Ecto neural progenitor cell (in vitro differentiated cells): ENCODE data around the gene ANKRD45.
A peak's percentile ranks its signal among the peaks of the same experiment; 100 is the strongest.
"Not testable (repeated sequence)": the region's sequence is repeated elsewhere in the genome, so short reads cannot be mapped to it uniquely, and the experiment has no call there.

Experiments
- DNase-seq: peaks from one replicate; pipeline ENCODE4 v3.0.0-alpha.2; 2018; ENCODE audit warnings: low spot score

ANKRD45 gene, protein sequence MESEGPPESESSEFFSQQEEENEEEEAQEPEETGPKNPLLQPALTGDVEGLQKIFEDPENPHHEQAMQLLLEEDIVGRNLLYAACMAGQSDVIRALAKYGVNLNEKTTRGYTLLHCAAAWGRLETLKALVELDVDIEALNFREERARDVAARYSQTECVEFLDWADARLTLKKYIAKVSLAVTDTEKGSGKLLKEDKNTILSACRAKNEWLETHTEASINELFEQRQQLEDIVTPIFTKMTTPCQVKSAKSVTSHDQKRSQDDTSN

GRCh38 chr1:173669491-173669941, at the start of gene ANKRD45:
TSS of gene ANKRD45 (minus strand) at chr1:173669851. CDS start at chr1:173659418, 10,433 bp downstream.
- DNase-seq = peak; percentile 86

DNA sequence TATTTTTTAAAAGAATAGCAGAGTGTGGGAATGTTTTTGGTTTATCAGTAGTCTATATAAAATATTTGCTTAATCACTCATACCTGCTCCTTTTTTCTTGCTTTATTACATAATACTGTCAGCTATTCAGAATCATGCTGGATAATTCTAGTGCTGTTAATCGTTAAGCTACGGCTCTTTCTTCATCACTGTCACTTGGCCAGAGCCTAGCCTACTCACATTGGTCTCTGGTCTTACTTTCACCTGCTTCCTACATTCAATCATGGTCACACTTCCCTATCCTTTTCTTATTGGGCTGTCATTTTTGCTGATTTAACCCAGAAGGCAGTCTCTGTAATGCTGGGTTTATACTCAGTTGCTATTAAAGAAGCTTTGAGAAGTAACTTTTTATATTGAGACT, 47.6 kb upstream of the ANKRD45 start:
- no peak for DNase-seq

- DNase-seq = no peak
Observed at GRCh38 chr1:173715538-173715844, 45.8 kb upstream of the ANKRD45 start.

DNA sequence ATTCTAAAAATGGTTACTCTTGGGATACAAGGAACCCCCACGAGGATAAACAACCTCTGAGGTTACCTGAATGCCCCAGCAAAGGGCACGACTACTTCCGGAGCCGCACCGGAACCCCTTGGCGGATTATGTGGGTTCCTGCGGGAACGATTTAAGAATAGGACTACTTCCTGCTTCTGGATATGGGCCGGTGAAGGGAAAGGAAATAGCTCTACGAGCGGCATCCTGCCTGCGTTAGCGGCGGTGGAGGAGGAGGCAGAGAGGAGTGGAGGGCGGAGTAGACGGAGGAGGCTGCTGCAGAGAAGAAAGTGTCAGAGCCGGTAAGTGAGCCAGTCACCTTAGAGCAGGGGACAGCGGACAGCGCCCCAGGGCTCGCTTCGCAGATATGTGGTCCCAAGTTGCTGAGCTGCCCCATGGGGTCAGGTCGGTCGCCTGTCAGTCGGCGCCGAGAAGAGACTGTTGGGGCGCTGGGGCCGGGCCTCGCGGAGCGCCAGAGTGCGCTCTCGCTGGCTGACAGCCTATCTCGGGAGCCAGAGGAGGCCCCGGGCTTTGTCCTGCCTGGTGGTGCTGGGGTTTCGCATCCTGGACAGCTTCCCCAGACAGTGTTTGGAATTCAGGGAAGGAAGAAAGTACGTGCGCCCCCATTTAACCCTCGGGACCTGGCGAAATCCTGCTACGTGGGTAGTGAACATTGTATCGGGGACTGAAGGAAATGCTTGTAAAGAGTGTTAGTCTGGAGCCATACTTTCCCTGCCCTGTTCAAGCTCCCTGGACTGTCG, 45.3 kb upstream of the ANKRD45 start, which contains the start of gene KLHL20:
TSS of gene KLHL20 (plus strand) at position 223 of the 779 bp plus-strand sequence. CDS start 1,063 bp downstream, outside the sequence.
- DNase-seq = peak; percentile 86

DNA sequence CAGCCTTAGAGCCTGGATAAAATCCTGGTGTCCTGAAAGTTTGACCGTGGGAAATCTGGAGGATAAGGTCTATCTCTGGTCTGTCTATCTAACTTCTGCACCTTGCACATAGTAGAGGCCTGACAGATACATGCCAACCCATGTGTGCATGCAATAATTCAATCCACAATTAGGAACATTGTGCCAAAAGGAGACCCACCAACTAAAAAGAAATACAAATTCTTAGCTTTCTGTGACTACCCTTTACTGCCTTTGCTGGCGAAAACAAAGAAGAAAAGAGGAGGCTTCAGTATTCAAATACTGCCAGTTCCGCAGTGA, 44.7 kb upstream of the ANKRD45 start:
- DNase-seq = no peak

- no peak for DNase-seq
Observed at GRCh38 chr1:173708787-173709186, 39.1 kb upstream of the ANKRD45 start.

GRCh38 chr1:173705117-173705516, 35.5 kb upstream of the ANKRD45 start:
- DNase-seq = no peak

- DNase-seq = no peak
Observed at GRCh38 chr1:173702736-173703135, 33.1 kb upstream of the ANKRD45 start.

DNA sequence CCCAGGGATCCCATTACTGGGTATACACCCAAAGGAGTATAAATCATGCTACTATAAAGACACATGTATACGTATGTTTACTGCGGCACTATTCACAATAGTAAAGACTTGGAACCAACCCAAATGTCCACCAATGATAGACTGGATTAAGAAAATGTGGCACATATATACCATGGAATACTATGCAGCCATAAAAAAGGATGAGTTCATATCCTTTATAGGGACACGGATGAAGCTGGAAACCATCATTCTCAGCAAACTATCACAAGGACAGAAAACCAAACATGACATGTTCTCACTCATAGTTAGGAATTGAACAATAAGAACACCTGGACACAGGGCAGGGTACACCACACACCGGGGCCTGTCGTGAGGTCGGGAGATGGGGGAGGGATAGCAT, 31.6 kb upstream of the ANKRD45 start:
- not testable (repeated sequence) for DNase-seq

- DNase-seq = no peak
Observed at GRCh38 chr1:173693238-173693637, 23.6 kb upstream of the ANKRD45 start.

DNA sequence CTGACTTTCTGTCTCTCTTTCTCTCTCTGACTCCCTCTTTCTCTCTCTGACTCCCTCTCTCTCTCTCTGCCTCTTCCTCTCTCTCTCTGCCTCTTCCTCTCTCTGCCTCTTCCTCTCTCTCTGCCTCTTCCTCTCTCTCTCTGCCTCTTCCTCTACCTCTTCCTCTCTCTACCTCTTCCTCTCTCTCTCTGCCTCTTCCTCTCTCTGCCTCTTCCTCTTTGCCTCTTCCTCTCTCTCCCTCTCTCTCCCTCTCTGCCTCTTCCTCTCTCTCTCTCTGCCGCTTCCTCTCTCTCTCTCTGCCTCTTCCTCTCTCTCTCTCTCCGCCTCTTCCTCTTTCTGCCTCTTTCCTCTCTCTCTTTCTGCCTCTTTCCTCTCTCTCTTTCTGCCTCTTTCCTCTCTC, 18.6 kb upstream of the ANKRD45 start:
- no peak for DNase-seq

DNA sequence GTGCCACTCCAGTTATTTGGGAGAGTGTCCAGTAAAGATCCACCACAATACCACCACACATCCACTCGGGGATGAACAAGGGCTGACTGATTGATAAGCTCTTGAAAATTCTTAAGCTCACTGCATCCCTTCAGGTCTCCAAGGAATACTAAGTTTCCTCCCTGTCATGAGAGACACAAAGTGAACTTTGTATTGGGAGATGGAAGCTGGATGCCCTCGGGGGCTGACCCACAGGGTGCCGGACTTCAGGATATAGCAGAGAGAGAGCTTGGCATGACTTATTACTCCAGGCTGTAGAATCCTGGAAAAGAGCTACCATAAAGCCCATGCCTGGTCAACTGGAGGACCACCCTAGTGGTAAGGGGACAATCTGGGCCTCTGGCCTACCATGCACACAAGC, 15.5 kb upstream of the ANKRD45 start:
- DNase-seq = not testable (repeated sequence)

DNA sequence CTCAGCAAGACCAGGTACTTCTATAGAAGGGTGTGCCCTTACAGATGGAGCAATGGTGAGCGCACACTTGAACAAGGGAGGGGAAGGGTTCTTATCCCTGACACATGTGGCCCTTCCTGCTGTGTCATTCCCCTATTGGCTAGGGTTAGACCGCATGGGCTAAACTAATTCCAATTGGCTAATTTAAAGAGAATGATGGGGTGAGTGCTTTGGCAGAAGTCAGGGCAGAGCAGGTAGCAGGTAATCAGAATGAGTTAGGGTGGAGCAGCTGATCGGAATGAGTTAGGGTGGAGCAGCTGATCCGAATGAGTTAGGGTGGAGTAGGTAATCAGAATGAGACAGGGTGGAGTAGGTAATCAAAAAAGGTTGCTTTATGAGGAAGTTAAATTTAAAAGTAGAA, 14.2 kb upstream of the ANKRD45 start:
- not testable (repeated sequence) for DNase-seq

GRCh38 chr1:173682184-173682583, 12.5 kb upstream of the ANKRD45 start:
- DNase-seq = no peak

DNA sequence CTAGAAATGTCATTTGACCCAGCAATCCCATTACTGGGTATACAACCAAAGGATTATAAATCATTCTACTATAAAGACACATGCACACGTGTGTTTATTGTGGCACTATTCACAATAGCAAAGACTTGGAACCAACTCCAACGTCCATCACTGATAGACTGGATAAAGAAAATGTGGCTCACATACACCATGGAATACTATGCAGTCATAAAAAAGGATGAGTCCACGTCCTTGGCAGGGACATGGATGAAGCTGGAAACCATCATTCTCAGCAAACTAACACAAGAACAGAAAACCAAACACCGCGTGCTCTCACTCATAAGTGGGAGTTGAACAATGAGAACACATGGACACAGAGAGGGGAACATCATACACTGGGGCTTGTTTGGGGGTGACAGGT, 10.5 kb upstream of the ANKRD45 start:
- not testable (repeated sequence) for DNase-seq

DNA sequence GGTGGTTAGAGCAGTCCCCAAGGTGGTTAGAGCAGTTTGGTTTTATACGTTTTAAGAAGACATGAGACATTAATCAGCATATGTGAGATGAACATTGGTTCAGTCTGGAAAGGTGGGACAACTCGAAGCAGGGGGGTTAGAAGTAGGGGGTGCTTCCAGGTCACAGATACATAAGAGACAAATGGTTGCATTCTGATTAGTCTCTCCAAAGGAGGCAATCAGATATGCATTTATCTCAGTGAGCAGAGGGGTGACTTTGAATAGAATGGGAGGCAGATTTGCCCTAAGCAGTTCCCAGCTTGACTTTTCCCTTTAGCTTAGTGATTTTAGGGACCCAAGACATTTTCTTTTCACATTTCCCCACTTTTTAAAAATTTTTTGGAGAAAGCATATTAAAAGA, 4.8 kb upstream of the ANKRD45 start:
- not testable (repeated sequence) for DNase-seq

DNA sequence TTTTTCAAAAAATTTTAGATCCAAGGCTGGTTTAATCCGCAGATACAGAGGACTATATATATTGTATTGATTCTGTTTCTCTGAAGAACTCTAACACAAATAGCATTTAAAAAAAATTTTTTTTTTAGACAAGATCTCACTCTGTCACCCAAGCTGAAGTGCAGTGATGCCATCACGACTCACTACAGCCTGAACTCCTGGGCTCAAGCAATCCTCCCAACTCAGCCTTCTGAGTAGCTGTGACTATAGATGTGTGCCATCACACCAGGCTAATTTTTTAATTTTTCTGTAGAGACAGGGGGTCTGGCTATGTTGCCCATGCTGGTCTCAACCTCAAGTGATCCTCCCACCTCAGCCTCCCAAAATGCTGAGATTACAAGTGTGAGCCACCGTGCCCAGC, 3.0 kb downstream of the ANKRD45 start:
- no peak for DNase-seq

DNA sequence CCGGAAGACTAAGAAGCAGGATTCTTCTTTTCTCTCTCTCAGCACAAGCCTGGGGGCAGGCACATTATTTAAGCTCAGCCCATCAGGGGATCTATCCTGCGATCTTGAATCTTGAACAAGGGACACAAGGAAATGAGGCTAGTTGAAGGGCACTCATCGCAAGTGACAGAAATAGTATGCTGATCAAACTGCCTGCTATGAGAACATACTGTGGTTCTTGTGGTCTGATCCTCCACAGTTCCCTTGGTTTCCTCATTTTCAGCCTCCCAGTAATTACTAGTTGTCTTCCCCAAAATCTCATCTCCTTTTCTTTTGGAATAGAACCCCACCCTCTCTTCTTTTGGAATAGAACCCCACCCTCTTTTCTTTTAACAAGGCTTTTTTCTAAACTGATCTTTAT, 6.5 kb downstream of the ANKRD45 start:
- DNase-seq = no peak

DNA sequence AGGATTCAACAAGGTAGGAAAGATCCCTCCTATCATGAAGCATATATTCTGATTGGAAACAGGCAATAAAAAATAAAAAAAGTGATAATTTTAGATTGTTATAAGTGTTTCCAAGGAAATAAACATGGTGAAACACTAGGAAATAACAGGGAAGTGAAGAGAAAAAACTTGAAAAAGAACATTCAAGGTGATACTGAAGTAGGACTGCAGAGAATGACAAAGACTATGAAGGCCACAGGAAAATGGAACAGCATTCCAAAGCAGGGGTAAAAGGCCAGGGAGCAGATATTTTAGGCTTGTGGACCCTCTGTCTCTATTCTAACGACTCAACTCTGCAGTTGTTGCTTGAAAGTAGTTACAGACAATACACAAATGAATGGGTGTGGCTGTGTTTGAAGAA, 7.9 kb downstream of the ANKRD45 start:
- DNase-seq = no peak

DNA sequence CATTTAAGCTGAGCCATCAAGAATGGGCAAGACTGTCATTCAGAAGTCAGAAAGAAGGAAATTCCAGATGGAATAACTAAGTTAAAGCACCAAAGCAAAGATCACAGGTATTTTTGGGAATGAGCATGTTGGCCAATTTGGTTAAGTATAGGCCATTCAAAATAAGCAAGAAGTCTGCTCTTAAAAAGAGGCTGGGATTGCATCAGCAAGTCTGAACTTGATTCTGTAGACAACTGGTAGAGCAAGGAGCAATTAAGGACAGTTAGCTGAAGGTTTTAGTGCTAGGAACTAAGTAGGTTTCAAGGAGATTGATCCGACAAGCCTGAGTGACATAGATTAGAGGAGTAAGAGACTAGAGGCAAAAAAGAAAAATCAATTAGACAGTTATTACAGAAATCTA, 8.4 kb downstream of the ANKRD45 start:
- no peak for DNase-seq

GRCh38 chr1:173660306-173660705, 9.3 kb downstream of the ANKRD45 start:
- DNase-seq = no peak

GRCh38 chr1:173648880-173649605, 20.6 kb downstream of the ANKRD45 start:
- no peak for DNase-seq

- DNase-seq = no peak
Observed at GRCh38 chr1:173646656-173647055, 23.0 kb downstream of the ANKRD45 start.
